ENCODE measurements around the gene SNN. TPM values are rescaled to one million over a fixed set of nuclear protein-coding genes. Genes with fewer than 3 reads are reported as not detected.
A peak's percentile ranks its signal among the peaks of the same experiment; 100 is the strongest.

SNN gene
- polyA plus RNA-seq, 4 donors: 6.1 to 15.7 (median 9.6) TPM

- H3K9me3 ChIP-seq (ENCODE audit: control insufficient read depth in 2 of 2, insufficient read depth in 1 of 2, low read depth in 1 of 2, low read length in 1 of 2): no peaks in the 10 kb centered on the region
- no peak overlapping the region for H3K4me3 ChIP-seq (ENCODE audit: low read depth in 1 of 3, low read length in 3 of 3)
- H3K4me1 ChIP-seq (ENCODE audit: control insufficient read depth in 3 of 3, insufficient read depth in 2 of 3, low read depth in 1 of 3, low read length in 2 of 3): peaks cover 0 to 27% (median 4%) of the 10 kb centered on the region in 3 donors
- H3K36me3 ChIP-seq (ENCODE audit: control insufficient read depth in 3 of 3, insufficient read depth in 2 of 3, low read depth in 1 of 3, low read length in 3 of 3): no peaks in the 10 kb centered on the region
- 52 to 81% (median 65%) methylated on average over 5 of the region's 5 CpGs for WGBS, 3 donors
- H3K27ac ChIP-seq (ENCODE audit: low read depth in 1 of 3, low read length in 2 of 3): no peak overlapping the region
- H3K27me3 ChIP-seq (ENCODE audit: control insufficient read depth in 3 of 3, insufficient read depth in 3 of 3, low read length in 3 of 3): peaks cover 0 to 3% (median 0%) of the 10 kb centered on the region in 3 donors
- DNase-seq (no peak), FAIRE-seq (no peak)
These were observed 30.9 kb upstream of the SNN start for GRCh38 chr16:11637320-11637719.

- DNase-seq (no peak), FAIRE-seq (no peak)
- Histone ChIP-seq H3K4me3 (ENCODE audit: low read depth in 1 of 3, low read length in 3 of 3) (no peak overlapping the region), H3K36me3 (ENCODE audit: control insufficient read depth in 3 of 3, insufficient read depth in 2 of 3, low read depth in 1 of 3, low read length in 3 of 3) (no peaks in the 10 kb centered on the region), H3K4me1 (ENCODE audit: control insufficient read depth in 3 of 3, insufficient read depth in 2 of 3, low read depth in 1 of 3, low read length in 2 of 3) (peaks cover 0 to 19% (median 4%) of the 10 kb centered on the region in 3 donors), H3K27me3 (ENCODE audit: control insufficient read depth in 3 of 3, insufficient read depth in 3 of 3, low read length in 3 of 3) (peaks cover 0 to 3% (median 0%) of the 10 kb centered on the region in 3 donors), H3K27ac (ENCODE audit: low read depth in 1 of 3, low read length in 2 of 3) (no peak overlapping the region), H3K9me3 (ENCODE audit: control insufficient read depth in 2 of 2, insufficient read depth in 1 of 2, low read depth in 1 of 2, low read length in 1 of 2) (no peaks in the 10 kb centered on the region)
- 85 to 93% (median 90%) methylated on average over 4 of the region's 4 CpGs for WGBS, 3 donors
These were observed 30.1 kb upstream of the SNN start for GRCh38 chr16:11638140-11638539.

- H3K4me3 ChIP-seq (ENCODE audit: low read depth in 1 of 3, low read length in 3 of 3): no peak overlapping the region
- DNase-seq: no peak
- WGBS, 3 donors: 45 to 59% (median 47%) methylated on average over 4 of the region's 4 CpGs
- H3K9me3 ChIP-seq (ENCODE audit: control insufficient read depth in 2 of 2, insufficient read depth in 1 of 2, low read depth in 1 of 2, low read length in 1 of 2): no peaks in the 10 kb centered on the region
- H3K36me3 ChIP-seq (ENCODE audit: control insufficient read depth in 3 of 3, insufficient read depth in 2 of 3, low read depth in 1 of 3, low read length in 3 of 3): no peaks in the 10 kb centered on the region
- no peak overlapping the region for H3K27ac ChIP-seq (ENCODE audit: low read depth in 1 of 3, low read length in 2 of 3)
- peaks cover 0 to 3% (median 0%) of the 10 kb centered on the region in 3 donors for H3K27me3 ChIP-seq (ENCODE audit: control insufficient read depth in 3 of 3, insufficient read depth in 3 of 3, low read length in 3 of 3)
- H3K4me1 ChIP-seq (ENCODE audit: control insufficient read depth in 3 of 3, insufficient read depth in 2 of 3, low read depth in 1 of 3, low read length in 2 of 3): peaks cover 0 to 18% (median 4%) of the 10 kb centered on the region in 3 donors
- FAIRE-seq: no peak
These were observed 29.2 kb upstream of the SNN start for GRCh38 chr16:11639008-11639562.

- peak overlapping the region; percentile 23 to 87 (median 52) for H3K27ac ChIP-seq (ENCODE audit: low read depth in 1 of 3, low read length in 2 of 3)
- 41 to 51% (median 46%) methylated on average over 25 of the region's 25 CpGs for WGBS, 3 donors
- FAIRE-seq: no peak
These were observed 28.0 kb upstream of the SNN start for GRCh38 chr16:11639925-11640899.

GRCh38 chr16:11640987-11641817 lies 27.1 kb upstream of the SNN start:
- peak; percentile 56 to 58 for DNase-seq

More at GRCh38 chr16:11639925-11640899, 28.0 kb upstream of the SNN start:
- no peaks in the 10 kb centered on the region for H3K27me3 ChIP-seq (ENCODE audit: control insufficient read depth in 3 of 3, insufficient read depth in 3 of 3, low read length in 3 of 3)
- H3K4me1 ChIP-seq (ENCODE audit: control insufficient read depth in 3 of 3, insufficient read depth in 2 of 3, low read depth in 1 of 3, low read length in 2 of 3): peaks cover 0 to 18% (median 4%) of the 10 kb centered on the region in 3 donors
- H3K36me3 ChIP-seq (ENCODE audit: control insufficient read depth in 3 of 3, insufficient read depth in 2 of 3, low read depth in 1 of 3, low read length in 3 of 3): no peaks in the 10 kb centered on the region
- DNase-seq: peak; percentile 54 to 66
- H3K9me3 ChIP-seq (ENCODE audit: control insufficient read depth in 2 of 2, insufficient read depth in 1 of 2, low read depth in 1 of 2, low read length in 1 of 2): no peaks in the 10 kb centered on the region
- H3K4me3 ChIP-seq (ENCODE audit: low read depth in 1 of 3, low read length in 3 of 3): no peak overlapping the region

GRCh38 chr16:11642765-11643116 lies 25.5 kb upstream of the SNN start:
- no peak for FAIRE-seq
- WGBS, 3 donors: 37 to 64% (median 48%) methylated on average over 4 of the region's 4 CpGs

More at GRCh38 chr16:11640987-11641817, 27.1 kb upstream of the SNN start:
- FAIRE-seq: no peak
- Histone ChIP-seq H3K4me1 (ENCODE audit: control insufficient read depth in 3 of 3, insufficient read depth in 2 of 3, low read depth in 1 of 3, low read length in 2 of 3) (peaks cover 0 to 10% (median 4%) of the 10 kb centered on the region in 3 donors), H3K27me3 (ENCODE audit: control insufficient read depth in 3 of 3, insufficient read depth in 3 of 3, low read length in 3 of 3) (no peaks in the 10 kb centered on the region), H3K27ac (ENCODE audit: low read depth in 1 of 3, low read length in 2 of 3) (peak overlapping the region in 2 of 3 donors; percentile 52 to 87), H3K36me3 (ENCODE audit: control insufficient read depth in 3 of 3, insufficient read depth in 2 of 3, low read depth in 1 of 3, low read length in 3 of 3) (no peaks in the 10 kb centered on the region), H3K9me3 (ENCODE audit: control insufficient read depth in 2 of 2, insufficient read depth in 1 of 2, low read depth in 1 of 2, low read length in 1 of 2) (no peaks in the 10 kb centered on the region), H3K4me3 (ENCODE audit: low read depth in 1 of 3, low read length in 3 of 3) (no peak overlapping the region)
- WGBS, 3 donors: 33 to 41% (median 39%) methylated on average over 20 of the region's 20 CpGs

GRCh38 chr16:11649276-11649675 lies 19.0 kb upstream of the SNN start:
- no peaks in the 10 kb centered on the region for H3K9me3 ChIP-seq (ENCODE audit: control insufficient read depth in 2 of 2, insufficient read depth in 1 of 2, low read depth in 1 of 2, low read length in 1 of 2)
- DNase-seq (no peak), FAIRE-seq (no peak)
- no peak overlapping the region for H3K27ac ChIP-seq (ENCODE audit: low read depth in 1 of 3, low read length in 2 of 3)
- H3K4me3 ChIP-seq (ENCODE audit: low read depth in 1 of 3, low read length in 3 of 3): no peak overlapping the region
- 62 to 73% (median 68%) methylated on average over 7 of the region's 7 CpGs for WGBS, 3 donors
- H3K36me3 ChIP-seq (ENCODE audit: control insufficient read depth in 3 of 3, insufficient read depth in 2 of 3, low read depth in 1 of 3, low read length in 3 of 3): no peaks in the 10 kb centered on the region
- no peaks in the 10 kb centered on the region for H3K27me3 ChIP-seq (ENCODE audit: control insufficient read depth in 3 of 3, insufficient read depth in 3 of 3, low read length in 3 of 3)
- H3K4me1 ChIP-seq (ENCODE audit: control insufficient read depth in 3 of 3, insufficient read depth in 2 of 3, low read depth in 1 of 3, low read length in 2 of 3): no peaks in the 10 kb centered on the region

More at GRCh38 chr16:11642765-11643116, 25.5 kb upstream of the SNN start:
- Histone ChIP-seq H3K27ac (ENCODE audit: low read depth in 1 of 3, low read length in 2 of 3) (no peak overlapping the region), H3K9me3 (ENCODE audit: control insufficient read depth in 2 of 2, insufficient read depth in 1 of 2, low read depth in 1 of 2, low read length in 1 of 2) (no peaks in the 10 kb centered on the region), H3K4me3 (ENCODE audit: low read depth in 1 of 3, low read length in 3 of 3) (no peak overlapping the region), H3K36me3 (ENCODE audit: control insufficient read depth in 3 of 3, insufficient read depth in 2 of 3, low read depth in 1 of 3, low read length in 3 of 3) (no peaks in the 10 kb centered on the region), H3K4me1 (ENCODE audit: control insufficient read depth in 3 of 3, insufficient read depth in 2 of 3, low read depth in 1 of 3, low read length in 2 of 3) (peaks cover 0 to 10% (median 4%) of the 10 kb centered on the region in 3 donors), H3K27me3 (ENCODE audit: control insufficient read depth in 3 of 3, insufficient read depth in 3 of 3, low read length in 3 of 3) (no peaks in the 10 kb centered on the region)
- no peak for DNase-seq
